Skeletal muscle satellite cell (primary cell): Measurements from ENCODE around the gene LIPJ. TPM values are rescaled to one million over a fixed set of nuclear protein-coding genes. Genes with fewer than 3 reads are reported as not detected.

Experiments
- H3K27me3 ChIP-seq: 2 replicates; pipeline ENCODE4 v1.7.0; 2013; ENCODE audit warnings: low read length; ENCODE audit not compliant: control insufficient read depth, insufficient read depth
- H3K36me3 ChIP-seq: 2 replicates; pipeline ENCODE4 v1.7.0; 2013; ENCODE audit warnings: mild to moderate bottlenecking, control low read depth, low read length; ENCODE audit not compliant: insufficient read depth
- H3K4me1 ChIP-seq: 2 replicates; pipeline ENCODE4 v1.7.0; 2013; ENCODE audit warnings: low read length; ENCODE audit not compliant: control insufficient read depth, insufficient read depth
- H3K4me2 ChIP-seq: 2 replicates; pipeline ENCODE4 v1.7.0; 2013; ENCODE audit warnings: mild to moderate bottlenecking, low read length
- H3K4me3 ChIP-seq: 2 replicates; pipeline ENCODE4 v1.7.0; 2013; ENCODE audit warnings: low read length
- H3K9ac ChIP-seq: 2 replicates; pipeline ENCODE4 v1.7.0; 2013; ENCODE audit warnings: mild to moderate bottlenecking, low read depth, low read length, moderate library complexity
- H3K9me3 ChIP-seq: replicated peaks from 2 replicates; pipeline ENCODE4 v1.7.0; 2013; ENCODE audit warnings: mild to moderate bottlenecking, control low read depth, low read length
- small RNA-seq: library from RNA; depleted of rRNA; stranded (forward); fragments of <200 nt; gene quantifications from one replicate; pipeline ENCODE3, GENCODE V24; 2012

The LIPJ gene

DNA sequence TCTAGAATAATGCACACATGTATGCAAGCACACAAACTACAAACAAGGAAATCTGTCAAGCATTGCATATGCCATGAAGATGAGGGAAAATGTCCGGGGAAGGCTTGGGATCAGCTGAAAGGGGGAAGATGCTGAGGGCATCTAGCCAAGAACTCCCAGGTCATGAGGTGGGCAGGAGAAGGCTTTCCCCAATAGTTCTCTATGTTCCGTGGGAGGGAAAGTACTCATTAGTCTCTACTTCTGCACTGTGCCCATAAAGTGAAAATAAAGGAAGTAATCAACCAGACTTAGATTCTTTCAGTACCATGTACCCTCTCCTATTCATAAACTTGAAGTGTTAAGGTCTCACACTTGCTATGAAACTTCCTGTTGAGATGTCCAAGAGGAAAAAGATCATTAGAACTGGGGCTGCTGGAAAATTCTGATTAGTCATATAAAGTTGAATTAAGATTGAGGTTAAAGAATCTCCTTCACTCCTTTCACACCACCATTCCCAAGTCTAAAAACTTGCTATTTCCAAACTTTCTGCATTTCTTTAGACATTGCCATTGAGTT is 60.6 kb downstream of the LIPJ start:
- Histone ChIP-seq H3K27me3 (no peaks in the 10 kb centered on the region), H3K9ac (no peak overlapping the region), H3K4me1 (peaks cover 32% of the 10 kb centered on the region), H3K9me3 (no peaks in the 10 kb centered on the region), H3K4me2 (no peak overlapping the region), H3K4me3 (no peak overlapping the region), H3K36me3 (no peaks in the 10 kb centered on the region)

DNA sequence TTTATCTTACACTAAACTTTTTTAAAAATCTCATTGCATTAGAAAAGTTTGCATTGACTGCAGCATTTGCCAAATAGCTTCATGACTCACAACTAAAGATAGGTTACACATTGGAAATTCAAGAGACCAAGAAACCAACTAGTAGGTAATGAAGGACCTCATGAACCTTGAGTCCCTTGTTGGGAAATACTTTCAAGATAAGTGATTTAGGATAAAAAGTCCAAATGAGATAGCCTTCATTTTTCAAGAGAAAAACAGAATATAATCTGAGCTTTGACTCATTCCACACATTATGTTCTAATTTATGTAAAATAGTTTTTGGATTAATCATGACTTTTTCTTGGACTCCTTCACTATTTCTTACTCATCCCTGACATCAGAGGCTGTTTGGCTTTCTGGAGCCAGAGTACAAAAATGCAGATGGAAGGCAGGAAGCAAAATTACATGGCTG is 64.6 kb downstream of the LIPJ start:
- H3K27me3 ChIP-seq = no peaks in the 10 kb centered on the region
- H3K9ac ChIP-seq = peak overlapping the region; percentile 26
- peaks cover 30% of the 10 kb centered on the region for H3K4me1 ChIP-seq
- no peaks in the 10 kb centered on the region for H3K36me3 ChIP-seq
- peak overlapping the region; percentile 49 for H3K4me2 ChIP-seq
- H3K4me3 ChIP-seq = no peak overlapping the region
- H3K9me3 ChIP-seq = no peaks in the 10 kb centered on the region

DNA sequence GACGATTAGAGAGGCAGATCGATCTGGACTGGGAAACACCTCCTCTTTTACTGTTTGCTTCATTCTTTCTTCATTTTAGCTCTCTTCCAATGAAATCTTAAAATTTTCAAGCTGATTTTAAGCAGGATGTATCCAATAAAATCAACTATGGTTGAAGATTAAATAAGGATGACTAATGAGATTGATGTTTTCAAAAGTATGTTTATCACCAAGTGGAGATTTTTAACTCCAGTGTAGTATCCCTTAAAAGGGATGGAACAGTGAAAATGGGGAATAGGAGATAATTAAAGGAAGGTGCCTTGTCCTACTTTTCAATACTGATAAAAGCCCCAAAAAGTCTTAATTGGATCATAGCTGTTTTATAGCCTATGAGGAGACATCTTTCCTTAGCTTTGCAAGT is 66.1 kb downstream of the LIPJ start:
- no peaks in the 10 kb centered on the region for H3K27me3 ChIP-seq
- peak overlapping the region; percentile 62 for H3K9ac ChIP-seq
- no peaks in the 10 kb centered on the region for H3K36me3 ChIP-seq
- H3K9me3 ChIP-seq = no peaks in the 10 kb centered on the region
- H3K4me1 ChIP-seq = peaks cover 31% of the 10 kb centered on the region
- no peak overlapping the region for H3K4me2 ChIP-seq
- no peak overlapping the region for H3K4me3 ChIP-seq

Small RNA genes within 50 kb of the gene (small RNA-seq; reads per million reads assigned to genes)
- not detected for gene RF00019
